SKM-1 (cell line): ENCODE data around the gene PRAMEF4.
"Not testable (repeated sequence)": the region's sequence is repeated elsewhere in the genome, so short reads cannot be mapped to it uniquely, and the experiment has no call there.

ENCODE experiments used
- DNase-seq: peaks from one replicate; lab custom pipeline; 2025; ENCODE audit not compliant: unreplicated experiment; lab: John Stamatoyannopoulos, UW

The PRAMEF4 gene

DNA sequence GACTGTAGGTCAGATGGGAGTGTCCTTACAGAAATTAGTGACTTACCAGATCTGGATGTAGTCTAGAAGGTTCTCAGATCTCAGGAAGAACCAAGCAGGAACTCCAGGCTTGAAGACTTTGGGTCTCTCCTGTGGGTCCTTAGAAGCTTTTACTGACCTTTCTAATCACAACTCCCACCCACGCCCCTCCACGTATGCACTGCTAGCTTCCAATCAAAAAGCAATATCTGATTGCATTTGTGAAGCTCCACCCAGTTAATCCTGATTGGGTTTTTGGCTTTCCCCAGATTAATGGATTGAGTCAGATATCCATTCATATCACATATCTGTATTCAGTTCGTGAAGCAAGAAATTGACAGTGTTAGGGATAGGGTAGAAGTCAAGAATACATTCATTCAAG is at the start of gene PRAMEF4:
Gene PRAMEF4 (minus strand): TSS at position 101 of the 400 bp plus-strand sequence. CDS start 2,807 bp downstream, outside the sequence.
- DNase-seq: not testable (repeated sequence)

DNA sequence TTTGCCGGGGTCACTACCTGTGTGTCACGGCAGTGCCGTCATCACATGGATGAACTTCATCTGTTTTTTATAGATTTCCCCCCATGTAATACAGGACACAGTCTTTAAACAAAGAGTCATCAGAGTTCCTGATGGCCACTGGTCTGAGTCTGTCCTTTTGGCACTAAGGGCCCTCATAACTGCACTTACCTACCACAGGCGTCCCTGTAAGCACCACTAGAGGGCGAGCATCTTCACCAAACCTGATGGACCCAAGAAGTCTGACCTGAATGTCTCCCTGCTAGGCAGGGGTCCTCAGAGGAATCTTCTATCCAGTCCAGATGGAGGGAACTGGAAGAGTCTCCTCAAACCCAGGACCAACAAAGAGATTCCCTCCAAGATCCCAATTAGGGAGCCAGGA is 38.4 kb upstream of the PRAMEF4 start:
- not testable (repeated sequence) for DNase-seq

DNA sequence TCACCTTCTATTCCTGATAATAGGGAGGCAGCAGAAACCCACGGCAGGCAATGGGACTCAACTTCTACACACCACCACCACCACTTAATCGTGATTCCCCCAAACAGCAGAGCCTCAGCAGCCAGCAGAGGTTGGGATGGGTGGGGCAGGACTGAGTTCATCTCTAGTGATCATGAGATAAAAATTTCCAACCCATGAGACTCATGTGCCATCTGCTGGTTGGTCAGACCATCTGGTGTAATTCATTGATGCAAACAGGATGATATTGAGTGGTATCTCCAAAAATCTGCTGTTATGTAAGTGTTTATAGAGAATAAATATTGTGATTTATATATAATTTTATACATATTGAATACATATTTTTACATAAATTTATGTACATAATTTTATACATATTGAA is 35.7 kb upstream of the PRAMEF4 start:
- DNase-seq: not testable (repeated sequence)

DNA sequence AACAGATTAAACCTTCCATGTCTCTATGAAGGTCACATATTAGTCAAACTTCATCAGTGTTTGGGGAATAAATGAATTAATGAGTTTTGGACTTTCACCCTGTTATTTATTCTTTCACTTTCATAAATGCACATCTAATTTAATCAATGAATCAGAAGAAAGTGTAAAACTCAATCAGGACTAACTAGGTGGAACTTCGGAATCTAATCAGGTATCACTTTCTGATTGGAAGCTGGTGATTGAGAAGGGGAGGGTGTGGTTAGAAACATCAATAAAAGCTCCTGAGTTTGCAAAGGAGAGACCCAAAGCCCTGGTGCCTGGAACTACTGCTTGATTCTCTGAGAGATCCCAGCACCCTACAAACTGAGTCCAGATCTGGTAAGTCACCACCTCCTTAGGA is 30.3 kb upstream of the PRAMEF4 start, which contains the start of gene PRAMEF7:
Gene PRAMEF7 (plus strand): TSS at position 301 of the 400 bp plus-strand sequence. CDS start 1,083 bp downstream, outside the sequence.
- DNase-seq: not testable (repeated sequence)

DNA sequence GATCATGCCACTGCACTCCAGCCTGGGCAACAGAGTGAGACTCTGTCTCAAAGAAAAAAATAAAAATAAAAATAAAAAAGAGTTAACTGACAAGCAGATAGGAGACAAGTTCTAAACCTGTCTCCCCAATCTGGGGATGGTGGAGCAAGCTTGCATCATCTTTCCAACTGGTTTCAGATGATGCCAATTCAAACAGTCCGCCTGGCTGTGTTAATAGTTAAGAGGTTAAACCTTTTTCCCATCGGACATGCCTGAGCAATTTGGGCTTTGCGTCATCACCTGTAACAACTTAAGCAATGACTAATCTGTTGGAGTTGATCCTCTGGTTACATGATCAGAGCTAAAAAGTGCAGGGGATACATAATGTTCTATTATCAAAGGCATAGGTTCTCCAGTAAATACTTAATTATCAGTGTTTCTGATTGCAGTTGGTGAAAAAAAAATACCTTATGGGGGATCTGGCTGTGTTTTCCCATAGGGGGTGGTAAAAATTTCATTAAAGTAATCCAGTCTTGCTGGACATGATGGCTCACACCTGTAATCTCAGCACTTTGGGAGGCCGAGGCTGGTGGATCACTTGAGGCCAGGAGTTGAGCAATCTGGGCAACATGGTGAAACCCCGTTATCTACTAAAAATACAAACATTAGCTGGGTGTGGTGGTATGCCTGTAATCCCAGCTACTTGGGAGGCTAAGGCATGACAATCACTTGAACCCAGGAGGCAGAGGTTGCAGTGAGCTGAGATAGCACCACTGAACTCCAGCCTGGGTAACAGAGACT is 18.0 kb upstream of the PRAMEF4 start:
- DNase-seq: not testable (repeated sequence)

DNA sequence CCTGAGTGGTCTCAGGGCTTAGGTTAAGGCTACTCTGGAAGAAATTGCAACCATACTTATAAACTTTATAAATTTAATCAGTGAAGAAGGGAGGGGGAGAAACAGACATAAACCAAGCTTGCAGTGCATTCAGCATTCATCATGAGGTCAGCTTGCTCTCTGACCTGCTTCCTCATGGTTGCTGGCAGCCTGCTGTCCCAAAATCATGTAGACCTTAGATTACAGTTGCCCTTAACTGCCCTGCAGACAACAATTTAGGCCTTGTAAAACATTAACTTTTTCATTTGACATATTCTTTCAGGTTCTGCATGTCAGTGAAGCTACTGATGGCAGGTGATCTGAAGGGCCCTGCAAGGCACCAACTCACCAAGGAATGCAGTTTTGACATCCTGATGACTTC is 13.2 kb upstream of the PRAMEF4 start:
- DNase-seq: not testable (repeated sequence)

DNA sequence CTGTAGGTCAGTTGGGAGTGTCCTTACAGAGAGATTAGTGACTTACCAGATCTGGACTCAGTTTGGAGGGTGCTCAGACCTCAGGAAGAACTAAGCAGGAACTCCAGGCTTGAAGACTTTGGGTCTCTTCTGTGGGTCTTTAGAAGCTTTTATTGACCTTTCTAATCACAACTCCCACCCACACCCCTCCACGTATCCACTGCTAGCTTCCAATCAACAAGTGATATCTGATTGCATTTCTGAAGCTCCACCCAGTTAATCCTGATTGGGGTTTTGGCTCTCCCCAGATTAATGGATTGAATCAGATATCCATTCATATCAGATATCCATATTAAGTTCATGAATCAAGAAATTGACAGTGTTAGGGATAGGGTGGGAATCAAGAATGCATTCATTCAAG is 12.2 kb upstream of the PRAMEF4 start, which contains the start of gene PRAMEF10:
Gene PRAMEF10 (minus strand): TSS at position 101 of the 400 bp plus-strand sequence. CDS start 2,423 bp downstream, outside the sequence.
- not testable (repeated sequence) for DNase-seq

DNA sequence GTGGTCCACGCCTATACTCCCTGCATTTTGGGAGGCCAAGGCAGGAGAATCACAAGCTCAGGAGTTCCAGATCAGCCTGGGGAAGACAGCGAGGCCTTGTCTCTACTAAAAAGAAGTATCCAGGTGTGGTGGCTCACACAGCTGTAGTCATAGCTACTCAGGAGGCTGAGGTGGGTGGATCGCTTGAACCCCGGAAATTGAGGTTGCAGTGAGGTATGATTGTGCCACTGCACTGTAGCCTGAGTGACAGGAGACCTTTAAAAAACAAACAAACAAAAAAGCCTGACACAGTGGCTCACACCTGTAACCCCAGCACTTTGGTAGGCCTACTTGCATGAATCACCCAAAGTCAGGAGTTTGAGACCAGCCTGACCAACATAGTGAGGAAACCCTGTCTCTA is 7.5 kb downstream of the PRAMEF4 start:
- not testable (repeated sequence) for DNase-seq

DNA sequence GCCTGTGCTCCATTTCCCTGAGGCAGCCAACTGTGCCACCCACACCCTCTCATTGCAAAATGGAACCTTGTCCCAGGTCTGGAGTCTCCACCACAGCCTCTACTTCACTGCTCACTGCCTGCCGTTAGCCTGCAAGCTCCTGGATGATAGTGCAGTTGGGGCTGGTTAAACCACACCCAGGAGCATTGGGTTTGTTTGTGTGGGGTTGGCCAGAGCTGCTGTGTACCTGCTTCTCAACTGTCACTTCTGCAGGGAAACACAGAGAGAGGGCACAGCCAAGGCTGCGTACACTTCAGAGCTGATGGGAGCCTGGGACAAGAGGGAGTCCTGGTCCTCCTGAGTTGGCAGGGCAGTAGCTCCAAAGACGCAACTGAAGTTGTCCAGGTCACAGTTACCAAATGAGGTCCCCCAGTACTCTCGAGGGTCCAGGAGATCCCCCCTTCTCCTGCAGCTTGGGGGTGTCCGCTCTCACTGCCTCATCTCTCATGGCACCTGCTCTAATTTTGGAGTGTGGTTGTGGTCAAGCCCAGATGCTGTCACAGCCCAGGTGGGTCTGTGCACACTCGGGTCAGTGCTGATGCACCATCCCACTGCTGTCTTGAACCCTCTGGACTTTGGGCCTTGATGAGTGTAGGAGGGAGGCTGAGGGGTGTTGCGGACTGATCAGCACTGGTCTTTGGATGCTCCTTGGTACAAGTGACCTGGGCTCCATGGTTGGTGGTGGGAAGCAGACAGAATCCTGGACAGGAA is 22.7 kb downstream of the PRAMEF4 start:
- not testable (repeated sequence) for DNase-seq

DNA sequence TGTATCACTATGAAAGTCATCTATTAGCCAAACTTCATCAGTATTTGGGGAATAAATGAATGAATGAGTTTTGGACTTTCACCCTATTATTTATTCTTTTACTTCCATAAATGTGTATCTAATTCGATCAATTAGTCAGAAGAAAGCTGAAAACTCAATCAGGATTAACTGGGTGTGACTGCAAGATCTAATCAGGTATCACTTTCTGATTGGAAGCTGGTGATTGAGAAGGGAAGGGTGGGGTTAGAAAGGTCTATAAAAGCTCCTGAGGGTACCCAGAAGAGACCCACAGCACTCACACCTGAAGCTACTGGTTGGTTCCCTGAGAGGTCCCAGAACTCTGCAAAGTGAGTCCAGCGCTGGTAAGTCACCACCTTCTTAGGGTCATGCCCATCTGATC is 29.2 kb downstream of the PRAMEF4 start, which contains the start of gene PRAMEF2:
Gene PRAMEF2 (plus strand): TSS at position 301 of the 400 bp plus-strand sequence. CDS start 1,924 bp downstream, outside the sequence.
- not testable (repeated sequence) for DNase-seq

DNA sequence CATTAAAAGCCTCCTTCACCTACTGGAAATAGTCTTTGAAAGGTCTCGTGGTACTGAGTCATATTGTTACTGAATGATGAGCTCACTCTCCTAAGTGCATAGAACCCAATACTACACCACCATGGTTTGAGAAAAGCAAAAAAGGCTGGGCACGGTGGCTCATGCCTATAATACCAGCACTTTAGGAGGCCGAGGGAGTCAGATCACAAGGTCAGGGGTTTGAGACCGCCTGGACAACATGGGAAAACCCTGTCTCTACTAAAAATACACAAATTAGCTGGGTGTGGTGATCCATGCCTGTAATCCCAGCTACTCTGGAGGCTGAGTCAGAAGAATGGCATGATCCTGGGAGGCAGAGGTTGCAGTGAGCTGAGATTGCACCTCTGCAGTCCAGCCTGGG is 34.2 kb downstream of the PRAMEF4 start:
- DNase-seq: no peak

DNA sequence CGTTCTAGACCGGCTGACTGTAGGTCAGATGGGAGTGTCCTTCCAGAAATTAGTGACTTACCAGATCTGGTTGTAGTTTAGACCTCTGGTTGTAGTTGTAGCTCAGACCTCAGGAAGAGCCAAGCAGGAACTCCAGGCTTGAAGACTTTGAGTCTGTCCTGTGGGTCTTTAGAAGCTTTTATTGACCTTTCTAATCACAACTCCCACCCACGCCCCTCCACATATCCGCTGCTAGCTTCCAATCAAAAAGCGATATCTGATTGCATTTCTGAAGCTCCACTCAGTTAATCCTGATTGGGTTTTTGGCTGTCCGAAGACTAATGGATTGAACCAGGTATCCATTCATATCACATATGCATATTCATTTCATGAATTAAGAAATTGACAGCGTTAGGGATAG is 37.4 kb downstream of the PRAMEF4 start, which contains the start of gene HNRNPCL1:
Gene HNRNPCL1 (minus strand): TSS at position 101 of the 400 bp plus-strand sequence. CDS start 431 bp downstream, outside the sequence.
- not testable (repeated sequence) for DNase-seq

DNA sequence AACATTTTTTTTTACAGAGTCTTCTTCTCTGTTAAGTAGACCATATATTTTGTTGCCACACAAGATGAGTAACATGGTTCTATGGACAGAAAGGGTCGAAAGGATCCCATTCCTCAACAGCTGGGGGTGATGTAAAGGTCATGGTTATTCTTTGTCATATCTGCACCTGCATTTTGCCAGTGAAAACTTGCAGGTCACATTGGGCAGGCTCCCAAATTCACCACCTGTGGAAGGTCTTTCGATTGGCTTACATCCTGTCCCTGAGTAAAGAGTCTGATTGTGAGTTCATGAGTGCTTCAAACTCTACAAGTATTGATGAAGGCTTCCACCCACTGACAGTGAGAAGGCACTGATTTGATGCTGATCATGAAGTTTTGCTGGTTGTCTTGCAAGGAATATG is 52.8 kb downstream of the PRAMEF4 start:
- not testable (repeated sequence) for DNase-seq

DNA sequence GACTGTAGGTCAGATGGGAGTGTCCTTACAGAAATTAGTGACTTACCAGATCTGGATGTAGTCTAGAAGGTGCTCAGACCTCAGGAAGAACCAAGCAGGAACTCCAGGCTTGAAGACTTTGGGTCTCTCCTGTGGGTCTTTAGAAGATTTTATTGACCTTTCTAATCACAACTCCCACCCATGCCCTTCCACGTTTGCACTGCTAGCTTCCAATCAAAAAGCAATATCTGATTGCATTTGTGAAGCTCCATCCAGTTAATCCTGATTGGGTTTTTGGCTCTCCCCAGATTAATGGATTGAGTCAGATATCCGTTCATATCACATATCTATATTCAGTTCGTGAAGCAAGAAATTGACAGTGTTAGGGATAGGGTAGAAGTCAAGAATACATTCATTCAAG is 54.7 kb downstream of the PRAMEF4 start, which contains the start of gene PRAMEF11:
Gene PRAMEF11 (minus strand): TSS at position 101 of the 400 bp plus-strand sequence. CDS start 2,621 bp downstream, outside the sequence.
- DNase-seq: not testable (repeated sequence)
